HepG2 (cell line): ENCODE results near the gene DNAJC2. TPM values are rescaled to one million over a fixed set of nuclear protein-coding genes. Genes with fewer than 3 reads are reported as not detected.

Source experiments
- ARID5B ChIP-seq: IDR thresholded peaks from 2 replicates; pipeline ENCODE4 v1.4.0; 2020; ENCODE audit warnings: mild to moderate bottlenecking, missing genetic modification reagents
- CEBPB ChIP-seq: IDR thresholded peaks from 2 replicates; pipeline ENCODE4 v1.6.1; 2011; ENCODE audit warnings: low read depth, low read length, improper control_type of control experiment, borderline replicate concordance
- ELF1 ChIP-seq: sonication (generic); formaldehyde crosslinking; IDR thresholded peaks from 2 replicates; pipeline ENCODE4 v1.4.0; 2020; ENCODE audit warnings: missing genetic modification reagents
- FOXA3 ChIP-seq: IDR thresholded peaks from 2 replicates; pipeline ENCODE4 v1.6.1; 2016; ENCODE audit warnings: missing genetic modification reagents, missing compliant biosample characterization
- GRHL1 ChIP-seq: sonication (generic); formaldehyde crosslinking; conservative IDR thresholded peaks from 2 replicates; pipeline ENCODE4 v1.8.0; 2022; ENCODE audit warnings: missing genetic modification reagents
- KDM1A ChIP-seq: IDR thresholded peaks from 2 replicates; pipeline ENCODE4 v1.6.1; 2016; ENCODE audit warnings: missing compliant biosample characterization
- NKX3-1 ChIP-seq: sonication (generic); formaldehyde crosslinking; IDR thresholded peaks from 2 replicates; pipeline ENCODE4 v1.5.0; 2020; ENCODE audit warnings: missing genetic modification reagents
- SAP130 ChIP-seq: IDR thresholded peaks from 2 replicates; pipeline ENCODE4 v1.6.1; 2016; ENCODE audit warnings: low read depth
- SMC3 ChIP-seq: IDR thresholded peaks from 2 replicates; pipeline ENCODE4 v1.6.1; 2011; ENCODE audit warnings: low read length, improper control_type of control experiment
- SNAPC2 ChIP-seq: sonication (generic); formaldehyde crosslinking; IDR thresholded peaks from 2 replicates; pipeline ENCODE4 v1.8.1; 2022; ENCODE audit warnings: mild to moderate bottlenecking, missing genetic modification reagents
- TCF7 ChIP-seq: sonication (generic); IDR thresholded peaks from 2 replicates; pipeline ENCODE4 v1.6.1; 2016; ENCODE audit warnings: antibody characterized with exemption, low read depth
- ZFP36L2 ChIP-seq: sonication (generic); formaldehyde crosslinking; IDR thresholded peaks from 2 replicates; pipeline ENCODE4 v1.4.0; 2020; ENCODE audit warnings: missing genetic modification reagents
- ZNF367 ChIP-seq: sonication (generic); formaldehyde crosslinking; IDR thresholded peaks from 2 replicates; pipeline ENCODE4 v1.4.0; 2020; ENCODE audit warnings: missing genetic modification reagents, borderline replicate concordance
- ZNF557 ChIP-seq: sonication (generic); formaldehyde crosslinking; IDR thresholded peaks from 2 replicates; pipeline ENCODE4 v1.4.0; 2020; ENCODE audit warnings: missing genetic modification reagents
- ZSCAN20 ChIP-seq: sonication (generic); formaldehyde crosslinking; IDR thresholded peaks from 2 replicates; pipeline ENCODE4 v1.4.0; 2020; ENCODE audit warnings: missing genetic modification reagents, mild to moderate bottlenecking, borderline replicate concordance
- polyA plus RNA-seq, 8 experiments: library from polyadenylated mRNA; depleted of rRNA in 3 of 8; stranded (reverse) in 7 of 8; unstranded in 1 of 8; fragments of >200 nt; fragmentation: Illumina TruSeq in 4 of 8; extraction: Trizol in 4 of 8; gene quantifications; 2 replicates each; pipeline versions ENCODE4 v1.2.1 to v1.2.3, GENCODE V29; 2011 to 2016; ENCODE audit warnings: low read depth in 4 of 8, missing spikeins in 1 of 8, mixed read lengths in 1 of 8; ENCODE audit not compliant: insufficient read depth in 1 of 8
- total RNA-seq, 5 experiments: library from RNA; depleted of rRNA; stranded (reverse); fragments of >200 nt; fragmentation: Illumina TruSeq; extraction: Trizol; gene quantifications; 2 replicates each; pipeline ENCODE4 v1.2.3, GENCODE V29; 2016; ENCODE audit warnings: low read depth in 1 of 5
- TF ChIP-seq, protein P1 (sequence below): sonication (generic); formaldehyde crosslinking; IDR thresholded peaks from 2 replicates; pipeline ENCODE4 v1.4.0; 2020; ENCODE audit warnings: missing genetic modification reagents
- TF ChIP-seq, protein P2 (sequence below): IDR thresholded peaks from 2 replicates; pipeline ENCODE4 v1.6.1; 2016; ENCODE audit warnings: missing compliant biosample characterization, missing genetic modification reagents, borderline replicate concordance
- TF ChIP-seq, protein P3 (sequence below): IDR thresholded peaks from 2 replicates; pipeline ENCODE4 v1.6.1; 2012; ENCODE audit warnings: low read depth, low read length, improper control_type of control experiment

The DNAJC2 gene
- total and polyA plus RNA-seq, 2 of the 13 experiments (the other 11 are each of a cell fraction or from before 2014, with no cell fraction given): 19.6 to 42.0 TPM

DNA sequence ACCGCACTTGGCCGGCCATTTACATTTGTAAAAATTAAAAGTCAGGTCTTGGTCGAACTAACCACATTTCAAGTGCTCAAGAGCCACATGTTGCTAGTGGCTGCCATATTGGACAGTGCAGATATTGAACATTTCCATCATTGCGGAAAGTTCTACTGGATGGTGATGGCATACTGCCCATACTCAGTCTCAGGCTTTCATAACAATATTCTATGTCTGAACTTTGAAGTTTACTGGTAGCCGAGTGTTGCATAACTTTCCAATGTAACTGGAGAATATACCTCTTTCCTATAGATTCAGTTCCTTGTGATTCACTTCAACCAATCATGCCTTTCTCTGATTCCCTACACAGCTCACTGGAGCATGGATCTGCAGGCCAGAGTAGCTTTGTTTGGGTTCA, 46.6 kb upstream of the DNAJC2 start (continued):
- TF ChIP-seq, protein P1, sequence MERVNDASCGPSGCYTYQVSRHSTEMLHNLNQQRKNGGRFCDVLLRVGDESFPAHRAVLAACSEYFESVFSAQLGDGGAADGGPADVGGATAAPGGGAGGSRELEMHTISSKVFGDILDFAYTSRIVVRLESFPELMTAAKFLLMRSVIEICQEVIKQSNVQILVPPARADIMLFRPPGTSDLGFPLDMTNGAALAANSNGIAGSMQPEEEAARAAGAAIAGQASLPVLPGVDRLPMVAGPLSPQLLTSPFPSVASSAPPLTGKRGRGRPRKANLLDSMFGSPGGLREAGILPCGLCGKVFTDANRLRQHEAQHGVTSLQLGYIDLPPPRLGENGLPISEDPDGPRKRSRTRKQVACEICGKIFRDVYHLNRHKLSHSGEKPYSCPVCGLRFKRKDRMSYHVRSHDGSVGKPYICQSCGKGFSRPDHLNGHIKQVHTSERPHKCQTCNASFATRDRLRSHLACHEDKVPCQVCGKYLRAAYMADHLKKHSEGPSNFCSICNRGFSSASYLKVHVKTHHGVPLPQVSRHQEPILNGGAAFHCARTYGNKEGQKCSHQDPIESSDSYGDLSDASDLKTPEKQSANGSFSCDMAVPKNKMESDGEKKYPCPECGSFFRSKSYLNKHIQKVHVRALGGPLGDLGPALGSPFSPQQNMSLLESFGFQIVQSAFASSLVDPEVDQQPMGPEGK (CRISPR knock-in tag): no peak
- no peak for TF ChIP-seq ELF1 (CRISPR knock-in tag)
- TF ChIP-seq GRHL1 (CRISPR knock-in tag): no peak
- peak; percentile 86 for TF ChIP-seq CEBPB
- TF ChIP-seq, protein P2, sequence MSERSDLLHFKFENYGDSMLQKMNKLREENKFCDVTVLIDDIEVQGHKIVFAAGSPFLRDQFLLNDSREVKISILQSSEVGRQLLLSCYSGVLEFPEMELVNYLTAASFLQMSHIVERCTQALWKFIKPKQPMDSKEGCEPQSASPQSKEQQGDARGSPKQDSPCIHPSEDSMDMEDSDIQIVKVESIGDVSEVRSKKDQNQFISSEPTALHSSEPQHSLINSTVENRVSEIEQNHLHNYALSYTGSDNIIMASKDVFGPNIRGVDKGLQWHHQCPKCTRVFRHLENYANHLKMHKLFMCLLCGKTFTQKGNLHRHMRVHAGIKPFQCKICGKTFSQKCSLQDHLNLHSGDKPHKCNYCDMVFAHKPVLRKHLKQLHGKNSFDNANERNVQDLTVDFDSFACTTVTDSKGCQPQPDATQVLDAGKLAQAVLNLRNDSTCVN (CRISPR knock-in tag): no peak
- 0 out of 2 replicates have a peak, but pooled peaks have one; percentile 12 for TF ChIP-seq TCF7
- no peak for TF ChIP-seq FOXA3 (CRISPR knock-in tag)
- TF ChIP-seq KDM1A (CRISPR knock-in tag): no peak
- no peak; the same call in 1 of the 2 replicates for TF ChIP-seq SAP130 (CRISPR knock-in tag)
- no peak for TF ChIP-seq ZFP36L2 (CRISPR knock-in tag)
- TF ChIP-seq ZSCAN20 (CRISPR knock-in tag): no peak
- no peak for TF ChIP-seq SNAPC2 (CRISPR knock-in tag)
- TF ChIP-seq ZNF367 (CRISPR knock-in tag): no peak
- no peak for TF ChIP-seq SMC3
- TF ChIP-seq, protein P3, sequence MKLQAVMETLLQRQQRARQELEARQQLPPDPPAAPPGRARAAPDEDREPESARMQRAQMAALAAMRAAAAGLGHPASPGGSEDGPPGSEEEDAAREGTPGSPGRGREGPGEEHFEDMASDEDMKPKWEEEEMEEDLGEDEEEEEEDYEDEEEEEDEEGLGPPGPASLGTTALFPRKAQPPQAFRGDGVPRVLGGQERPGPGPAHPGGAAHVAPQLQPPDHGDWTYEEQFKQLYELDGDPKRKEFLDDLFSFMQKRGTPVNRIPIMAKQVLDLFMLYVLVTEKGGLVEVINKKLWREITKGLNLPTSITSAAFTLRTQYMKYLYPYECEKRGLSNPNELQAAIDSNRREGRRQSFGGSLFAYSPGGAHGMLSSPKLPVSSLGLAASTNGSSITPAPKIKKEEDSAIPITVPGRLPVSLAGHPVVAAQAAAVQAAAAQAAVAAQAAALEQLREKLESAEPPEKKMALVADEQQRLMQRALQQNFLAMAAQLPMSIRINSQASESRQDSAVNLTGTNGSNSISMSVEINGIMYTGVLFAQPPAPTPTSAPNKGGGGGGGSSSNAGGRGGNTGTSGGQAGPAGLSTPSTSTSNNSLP: no peak
- peak; percentile 54; the same call in 1 of the 2 replicates for TF ChIP-seq ARID5B
- no peak for TF ChIP-seq ZNF557 (CRISPR knock-in tag)
- no peak for TF ChIP-seq NKX3-1 (CRISPR knock-in tag)
